B cell (primary cell): ENCODE data around the gene GIGYF1. TPM values are rescaled to one million over a fixed set of nuclear protein-coding genes. Genes with fewer than 3 reads are reported as not detected.

Experiments used
- ATAC-seq: fragments of 200-7000 bp; cut with Tn5 transposase; one replicate; pipeline ENCODE4 v1.10.0; 2021; ENCODE audit warnings: low read depth, mild to moderate bottlenecking, moderate number of reproducible peaks, moderate library complexity
- CTCF ChIA-PET: fragments of 350-600 bp; sonication (Branson Sonifier 250); formaldehyde crosslinking; loops from one replicate; lab custom pipeline; 2021; ENCODE audit warnings: antibody characterized with exemption, inconsistent platforms; lab: Charles Lee
- POLR2A ChIA-PET: fragments of 350-600 bp; sonication (Branson Sonifier 250); formaldehyde crosslinking; loops from one replicate; lab custom pipeline; 2021; ENCODE audit warnings: antibody characterized with exemption; lab: Charles Lee
- DNase-seq: peaks from one replicate; pipeline ENCODE4 v3.0.0; 2013
- H2AFZ ChIP-seq: 2 replicates; pipeline ENCODE4 v1.6.1; 2012; ENCODE audit warnings: mild to moderate bottlenecking, low read depth, low read length; ENCODE audit not compliant: insufficient read depth, poor library complexity, severe bottlenecking
- H3K27ac ChIP-seq, 2 donors: 1 replicate in 1 of 2; 2 replicates in 1 of 2; pipeline ENCODE4 v1.5.1; 2012 to 2013; ENCODE audit warnings: low read length in 2 of 2, mild to moderate bottlenecking in 2 of 2, moderate library complexity in 1 of 2
- H3K27me3 ChIP-seq, 4 experiments: fragments of 200-600 bp in 1 of 4; sonication (generic) in 1 of 4; replicated peaks in 1 of 4; 1 replicate in 2 of 4; 2 replicates in 2 of 4; pipeline versions ENCODE4 v1.6.1 to v1.7.0; 2013 to 2016; ENCODE audit warnings: low read length in 3 of 4, mild to moderate bottlenecking in 2 of 4, mixed read lengths in 1 of 4, moderate library complexity in 1 of 4; ENCODE audit not compliant: insufficient read depth in 4 of 4, control insufficient read depth in 3 of 4; ENCODE audit errors: control extremely low read depth in 1 of 4
- H3K36me3 ChIP-seq, 2 experiments: replicated peaks in 1 of 2; 1 replicate in 1 of 2; 2 replicates in 1 of 2; pipeline versions ENCODE4 v1.6.1 to v1.7.1; 2013; ENCODE audit warnings: low read length in 1 of 2; ENCODE audit not compliant: insufficient read depth in 2 of 2, control insufficient read depth in 1 of 2; ENCODE audit errors: control extremely low read depth in 1 of 2, extremely low read depth in 1 of 2
- H3K4me1 ChIP-seq, 2 donors: fragments of 200-600 bp in 1 of 2; sonication (generic) in 1 of 2; 1 replicate in 1 of 2; 2 replicates in 1 of 2; pipeline versions ENCODE4 v1.5.1 to v1.6.1; 2013 to 2017; ENCODE audit warnings: low read length in 2 of 2; ENCODE audit not compliant: control insufficient read depth in 2 of 2, insufficient read depth in 2 of 2
- H3K4me2 ChIP-seq: replicated peaks from 2 replicates; pipeline ENCODE3; 2012; ENCODE audit warnings: mild to moderate bottlenecking, low read depth, low read length; ENCODE audit not compliant: poor library complexity, severe bottlenecking
- H3K4me3 ChIP-seq, 5 experiments: fragments of 200-600 bp in 1 of 5; sonication (generic) in 1 of 5; 1 replicate in 3 of 5; 2 replicates in 2 of 5; pipeline versions ENCODE4 v1.5.1 to v1.7.0; 2011 to 2016; ENCODE audit warnings: low read length in 4 of 5, mild to moderate bottlenecking in 4 of 5, low read depth in 2 of 5, control low read depth in 1 of 5, moderate library complexity in 1 of 5; ENCODE audit not compliant: insufficient read depth in 1 of 5; ENCODE audit errors: control extremely low read depth in 1 of 5, extremely low read depth in 1 of 5
- H3K79me2 ChIP-seq: fragments of 200-600 bp; sonication (generic); one replicate; pipeline ENCODE4 v1.6.0; 2016; ENCODE audit warnings: low read length; ENCODE audit not compliant: control insufficient read depth, insufficient read depth
- H3K9ac ChIP-seq: fragments of 200-600 bp; sonication (generic); 2 replicates; pipeline ENCODE4 v1.6.1; 2017; ENCODE audit warnings: mild to moderate bottlenecking, low read length, moderate library complexity
- H3K9me3 ChIP-seq, 3 donors: one replicate each; pipeline versions ENCODE4 v1.6.1 to v1.7.1; 2013; ENCODE audit warnings: low read length in 2 of 3; ENCODE audit not compliant: control insufficient read depth in 2 of 3, insufficient read depth in 1 of 3; ENCODE audit errors: control extremely low read depth in 1 of 3
- H4K20me1 ChIP-seq: 2 replicates; pipeline ENCODE4 v1.6.0; 2012; ENCODE audit warnings: mild to moderate bottlenecking, low read length; ENCODE audit not compliant: insufficient read depth, control insufficient read depth, poor library complexity, severe bottlenecking
- H3K27ac Mint-ChIP-seq: one replicate; pipeline ENCODE4 v1.8.0; 2021; ENCODE audit warnings: mixed read lengths
- H3K27me3 Mint-ChIP-seq: one replicate; pipeline ENCODE4 v1.8.0; 2021; ENCODE audit warnings: mixed read lengths
- H3K4me1 Mint-ChIP-seq: one replicate; pipeline ENCODE4 v1.8.0; 2021; ENCODE audit warnings: mixed read lengths
- H3K4me3 Mint-ChIP-seq: one replicate; pipeline ENCODE4 v1.8.0; 2021; ENCODE audit warnings: mixed read lengths
- H3K9me3 Mint-ChIP-seq: one replicate; pipeline ENCODE4 v1.8.0; 2022; ENCODE audit warnings: mixed read lengths; ENCODE audit not compliant: insufficient read depth
- EZH2 ChIP-seq: IDR thresholded peaks from 2 replicates; pipeline ENCODE4 v1.6.1; 2012; ENCODE audit warnings: borderline replicate concordance, low read depth, mild to moderate bottlenecking, moderate library complexity, low read length; ENCODE audit not compliant: insufficient read depth, poor library complexity, severe bottlenecking
- WGBS: methylation state at CpG from one replicate; pipeline ENCODE4 v1.1.5; 2013; ENCODE audit warnings: missing lambda C conversion rate; ENCODE audit not compliant: insufficient coverage; 5-methylcytosine and 5-hydroxymethylcytosine counted together
- intact Hi-C: fragments of 100-400 bp; cut with micrococcal nuclease; formaldehyde crosslinking; loops from one replicate; pipeline ENCODE4 v1.10.0; 2022
- polyA plus RNA-seq: library from polyadenylated mRNA; depleted of rRNA; stranded (reverse); fragments of >200 nt; gene quantifications from 2 replicates; pipeline ENCODE4 v1.2.3, GENCODE V29; 2012
- total RNA-seq, 2 donors: library from RNA; stranded (reverse); fragments of 120-200 nt in 1 of 2; gene quantifications; 1 replicate in 1 of 2; 2 replicates in 1 of 2; pipeline versions ENCODE4 v1.2.3 to v1.2.4, GENCODE V29; 2013 to 2022
- TF ChIP-seq, protein P1 (sequence below): fragments of 200-600 bp; IDR thresholded peaks from one replicate; pipeline ENCODE4 v1.8.0; 2022; ENCODE audit warnings: antibody characterized with exemption, mild to moderate bottlenecking

GIGYF1 gene
- total and polyA plus RNA-seq, 2 donors (not counting 1 experiment from before 2014, with no cell fraction given), result 45.9 to 134 TPM

DNA sequence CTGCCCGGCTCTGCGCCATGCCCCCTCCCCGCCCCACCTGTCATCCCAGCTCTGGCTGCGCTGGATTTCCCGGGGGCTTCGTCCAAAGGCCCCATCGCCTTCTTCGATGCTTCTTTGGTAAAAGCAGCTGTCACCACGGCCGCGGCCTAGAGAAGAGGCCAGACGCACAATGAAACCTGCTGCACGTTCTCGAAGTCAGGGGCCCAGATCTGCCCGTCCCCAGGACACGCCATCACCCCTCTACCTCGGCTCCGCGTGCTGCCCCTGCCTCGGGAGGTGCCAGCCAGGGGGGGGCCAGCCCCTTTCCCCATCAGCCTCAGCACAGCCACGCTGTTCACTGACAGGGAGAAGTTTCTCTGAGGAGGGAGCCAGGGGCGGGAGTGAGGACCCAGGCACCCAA is 6.8 kb downstream of the GIGYF1 start:
- Mint-ChIP-seq H3K27ac (no peak overlapping the region), H3K4me3 (no peak overlapping the region), H3K4me1 (peaks cover 27% of the 10 kb centered on the region), H3K9me3 (no peaks in the 10 kb centered on the region), H3K27me3 (no peaks in the 10 kb centered on the region)
- Histone ChIP-seq H3K9ac (no peak overlapping the region), H3K27me3 (no peaks in the 10 kb centered on the region), H3K4me2 (no peak overlapping the region), H3K4me3 (no peak overlapping the region), H3K4me1 (peaks cover 25 to 26% of the 10 kb centered on the region in 2 donors), H4K20me1 (peaks cover 94% of the 10 kb centered on the region), H3K9me3 (no peaks in the 10 kb centered on the region), H3K27ac (no peak overlapping the region), H2AFZ (no peak overlapping the region), H3K36me3 (peaks cover 0 to 77% of the 10 kb centered on the region in 2 experiments), H3K79me2 (peaks cover 57% of the 10 kb centered on the region)
- ATAC-seq, result no peak
- no peak for DNase-seq
- 93% methylated on average over 19 of the region's 22 CpGs for WGBS
- POLR2A ChIA-PET, result interaction anchor here (0.6 kb wide), 1 partner anchor 227 kb away, joined by 5 read pairs; no protein-coding TSS in a partner anchor
- no peak for TF ChIP-seq EZH2
- CTCF ChIA-PET, result interaction anchor here (6.3 kb wide), 1 partner anchor 11 kb away, joined by 53 read pairs; no protein-coding TSS in a partner anchor
- intact Hi-C loops, result no loop called here

DNA sequence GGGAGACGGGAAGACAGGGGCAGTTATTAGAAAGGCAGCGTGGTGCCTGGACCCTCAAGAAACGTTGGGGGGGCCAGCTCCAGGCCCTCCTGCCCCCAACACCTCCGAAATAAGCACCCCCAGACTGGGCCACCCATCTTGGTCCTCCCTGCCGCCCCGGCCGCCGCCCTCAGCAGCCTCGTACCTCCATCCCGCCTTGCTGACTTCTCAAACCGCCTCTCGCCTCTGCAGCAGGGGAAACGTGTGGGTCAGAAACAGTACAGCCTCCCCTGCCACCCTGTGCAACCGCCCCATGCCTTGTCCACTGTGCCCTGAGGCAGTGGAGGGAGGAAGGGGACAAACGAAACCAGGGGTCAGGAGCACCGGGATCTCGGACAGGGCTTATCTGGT is 7.2 kb downstream of the GIGYF1 start:
- ATAC-seq, result no peak
- Histone ChIP-seq H3K4me2 (no peak overlapping the region), H3K9me3 (no peaks in the 10 kb centered on the region), H4K20me1 (peaks cover 91% of the 10 kb centered on the region), H3K27me3 (no peaks in the 10 kb centered on the region), H3K79me2 (peaks cover 53% of the 10 kb centered on the region), H3K36me3 (peaks cover 0 to 80% of the 10 kb centered on the region in 2 experiments), H2AFZ (no peak overlapping the region), H3K9ac (no peak overlapping the region), H3K4me1 (peaks cover 20 to 21% of the 10 kb centered on the region in 2 donors), H3K4me3 (no peak overlapping the region), H3K27ac (no peak overlapping the region)
- ChIA-PET POLR2A (no interaction called here), CTCF (no interaction called here)
- Mint-ChIP-seq H3K4me1 (peaks cover 23% of the 10 kb centered on the region), H3K27me3 (no peaks in the 10 kb centered on the region), H3K27ac (no peak overlapping the region), H3K9me3 (no peaks in the 10 kb centered on the region), H3K4me3 (no peak overlapping the region)
- intact Hi-C loops, result no loop called here
- TF ChIP-seq, protein P1, sequence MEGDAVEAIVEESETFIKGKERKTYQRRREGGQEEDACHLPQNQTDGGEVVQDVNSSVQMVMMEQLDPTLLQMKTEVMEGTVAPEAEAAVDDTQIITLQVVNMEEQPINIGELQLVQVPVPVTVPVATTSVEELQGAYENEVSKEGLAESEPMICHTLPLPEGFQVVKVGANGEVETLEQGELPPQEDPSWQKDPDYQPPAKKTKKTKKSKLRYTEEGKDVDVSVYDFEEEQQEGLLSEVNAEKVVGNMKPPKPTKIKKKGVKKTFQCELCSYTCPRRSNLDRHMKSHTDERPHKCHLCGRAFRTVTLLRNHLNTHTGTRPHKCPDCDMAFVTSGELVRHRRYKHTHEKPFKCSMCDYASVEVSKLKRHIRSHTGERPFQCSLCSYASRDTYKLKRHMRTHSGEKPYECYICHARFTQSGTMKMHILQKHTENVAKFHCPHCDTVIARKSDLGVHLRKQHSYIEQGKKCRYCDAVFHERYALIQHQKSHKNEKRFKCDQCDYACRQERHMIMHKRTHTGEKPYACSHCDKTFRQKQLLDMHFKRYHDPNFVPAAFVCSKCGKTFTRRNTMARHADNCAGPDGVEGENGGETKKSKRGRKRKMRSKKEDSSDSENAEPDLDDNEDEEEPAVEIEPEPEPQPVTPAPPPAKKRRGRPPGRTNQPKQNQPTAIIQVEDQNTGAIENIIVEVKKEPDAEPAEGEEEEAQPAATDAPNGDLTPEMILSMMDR, result no peak
- TF ChIP-seq EZH2, result no peak
- WGBS, result 90% methylated on average over 12 of the region's 17 CpGs
- no peak for DNase-seq
